Fibroblast of mammary gland (primary cell): ENCODE measurements around the gene C1QL2.

ENCODE experiments used
- DNase-seq: peaks from one replicate; pipeline ENCODE4 v3.0.0-alpha.2; 2010; ENCODE audit warnings: low read depth
- H3K4me3 ChIP-seq: 2 replicates; pipeline ENCODE4 v1.5.1; 2011; ENCODE audit warnings: low read depth, mild to moderate bottlenecking, low read length, moderate library complexity; ENCODE audit not compliant: control insufficient read depth
- CTCF ChIP-seq: conservative IDR thresholded peaks from 2 replicates; pipeline ENCODE4 v1.5.1; 2011; ENCODE audit warnings: low read depth, low read length, inconsistent platforms; ENCODE audit not compliant: control insufficient read depth, insufficient read depth

The C1QL2 gene

GRCh38 chr2:119195001-119195400, 36.5 kb upstream of the C1QL2 start:
- TF ChIP-seq CTCF: no peak
- no peak for DNase-seq
- H3K4me3 ChIP-seq: no peak overlapping the region

GRCh38 chr2:119192893-119193292, 34.3 kb upstream of the C1QL2 start:
- DNase-seq: no peak
- TF ChIP-seq CTCF: no peak
- H3K4me3 ChIP-seq: no peak overlapping the region

- TF ChIP-seq CTCF: no peak
- no peak for DNase-seq
- no peak overlapping the region for H3K4me3 ChIP-seq
Measured at GRCh38 chr2:119190321-119191111, 32.0 kb upstream of the C1QL2 start.

GRCh38 chr2:119184512-119184911, 26.0 kb upstream of the C1QL2 start:
- TF ChIP-seq CTCF: no peak
- peak; percentile 10 for DNase-seq

GRCh38 chr2:119181791-119182445, 23.4 kb upstream of the C1QL2 start:
- DNase-seq: no peak
- no peak for TF ChIP-seq CTCF
- no peak overlapping the region for H3K4me3 ChIP-seq

More at GRCh38 chr2:119184512-119184911, 26.0 kb upstream of the C1QL2 start:
- H3K4me3 ChIP-seq: no peak overlapping the region

GRCh38 chr2:119181391-119181790, 22.8 kb upstream of the C1QL2 start:
- DNase-seq: no peak
- no peak overlapping the region for H3K4me3 ChIP-seq
- TF ChIP-seq CTCF: no peak
